ENCODE measurements around the gene IGDCC3.

IGDCC3 gene

GRCh38 chr15:65386376-65386775 is 8.6 kb upstream of the IGDCC3 start:
- FAIRE-seq = no peak

- no peak for FAIRE-seq
Measured at GRCh38 chr15:65385870-65386258, 8.1 kb upstream of the IGDCC3 start.

- FAIRE-seq = peak; percentile 62
Measured at GRCh38 chr15:65384895-65385869, 7.4 kb upstream of the IGDCC3 start.

GRCh38 chr15:65384505-65384894 is 6.7 kb upstream of the IGDCC3 start:
- no peak for FAIRE-seq

- no peak for FAIRE-seq
Measured at GRCh38 chr15:65383991-65384390, 6.2 kb upstream of the IGDCC3 start.

GRCh38 chr15:65383456-65383855 is 5.7 kb upstream of the IGDCC3 start:
- no peak for FAIRE-seq

GRCh38 chr15:65382921-65383320 is 5.1 kb upstream of the IGDCC3 start:
- FAIRE-seq = no peak

- no peak for FAIRE-seq
Measured at GRCh38 chr15:65382146-65382491, 4.3 kb upstream of the IGDCC3 start.

- FAIRE-seq = no peak
Measured at GRCh38 chr15:65381445-65382145, 3.8 kb upstream of the IGDCC3 start.

- no peak for FAIRE-seq
Measured at GRCh38 chr15:65379986-65380385, 2.2 kb upstream of the IGDCC3 start.

- no peak for FAIRE-seq
Measured at GRCh38 chr15:65377105-65377975, 462 bp downstream of the IGDCC3 start.

GRCh38 chr15:65376767-65377104 is 1.1 kb downstream of the IGDCC3 start:
- FAIRE-seq = no peak

GRCh38 chr15:65375871-65376607 is 1.8 kb downstream of the IGDCC3 start:
- no peak for FAIRE-seq

GRCh38 chr15:65374821-65375401 is 2.9 kb downstream of the IGDCC3 start:
- no peak for FAIRE-seq

- FAIRE-seq = no peak
Measured at GRCh38 chr15:65374334-65374733, 3.5 kb downstream of the IGDCC3 start.

- FAIRE-seq = no peak
Measured at GRCh38 chr15:65373163-65373651, 4.6 kb downstream of the IGDCC3 start.

- FAIRE-seq = no peak
Measured at GRCh38 chr15:65372787-65373067, 5.1 kb downstream of the IGDCC3 start.

- FAIRE-seq = no peak
Measured at GRCh38 chr15:65371976-65372786, 5.6 kb downstream of the IGDCC3 start.

- FAIRE-seq = no peak
Measured at GRCh38 chr15:65370885-65371284, 6.9 kb downstream of the IGDCC3 start.

- FAIRE-seq = no peak
Measured at GRCh38 chr15:65369651-65370050, 8.2 kb downstream of the IGDCC3 start.

GRCh38 chr15:65369212-65369547 is 8.6 kb downstream of the IGDCC3 start:
- FAIRE-seq = no peak

Measured in islet of Langerhans (tissue), 1 donor.